ENCODE results near the gene NCKAP5. TPM values are rescaled to one million over a fixed set of nuclear protein-coding genes. Genes with fewer than 3 reads are reported as not detected.

Gene NCKAP5
- total RNA-seq, 1 experiment from 2014 or later: not detected

- CTCF ChIA-PET: interaction anchor here (0.7 to 1.5 kb wide), 3 partner anchors 10 to 17 kb away, joined by 3 to 7 read pairs (median 3); no protein-coding TSS in a partner anchor
These were observed 921.6 kb downstream of the NCKAP5 start for GRCh38 chr2:132646540-132647108.

GRCh38 chr2:132645722-132646539 is 922.3 kb downstream of the NCKAP5 start:
- Mint-ChIP-seq H3K9me3 (ENCODE audit: unreplicated experiment) (no peaks in the 10 kb centered on the region), H3K27me3 (ENCODE audit: insufficient read depth, unreplicated experiment) (no peaks in the 10 kb centered on the region), H3K36me3 (ENCODE audit: insufficient read depth, unreplicated experiment) (peaks cover 5% of the 10 kb centered on the region), H3K27ac (ENCODE audit: low read depth, unreplicated experiment) (no peak overlapping the region), H3K4me1 (ENCODE audit: insufficient read depth, unreplicated experiment) (no peaks in the 10 kb centered on the region), H3K4me3 (ENCODE audit: unreplicated experiment) (no peak overlapping the region)
- DNase-seq (ENCODE audit: unreplicated experiment): no peak
- CTCF ChIA-PET: interaction anchor here (0.6 to 1.5 kb wide), 4 partner anchors 9 to 38 kb away, joined by 3 to 7 read pairs (median 3); no protein-coding TSS in a partner anchor
- BruUV-seq (replicated peaks): no TSS peak
- TF ChIP-seq CTCF (IDR thresholded peaks at IDR 0.05; ENCODE audit: unreplicated experiment): no peak
- POLR2A ChIA-PET: no interaction called here
- intact Hi-C loops (cut with micrococcal nuclease): no loop called here

More at GRCh38 chr2:132646540-132647108, 921.6 kb downstream of the NCKAP5 start:
- H3K27ac Mint-ChIP-seq (ENCODE audit: low read depth, unreplicated experiment): no peak overlapping the region
- POLR2A ChIA-PET: no interaction called here
- DNase-seq (ENCODE audit: unreplicated experiment): no peak
- H3K9me3 Mint-ChIP-seq (ENCODE audit: unreplicated experiment): no peaks in the 10 kb centered on the region
- H3K36me3 Mint-ChIP-seq (ENCODE audit: insufficient read depth, unreplicated experiment): peaks cover 5% of the 10 kb centered on the region
- no peak for TF ChIP-seq CTCF (IDR thresholded peaks at IDR 0.05; ENCODE audit: unreplicated experiment)
- no peak overlapping the region for H3K4me3 Mint-ChIP-seq (ENCODE audit: unreplicated experiment)
- intact Hi-C loops (cut with micrococcal nuclease): no loop called here
- no peaks in the 10 kb centered on the region for H3K27me3 Mint-ChIP-seq (ENCODE audit: insufficient read depth, unreplicated experiment)
- no peaks in the 10 kb centered on the region for H3K4me1 Mint-ChIP-seq (ENCODE audit: insufficient read depth, unreplicated experiment)
- BruUV-seq (replicated peaks): no TSS peak

- no peaks in the 10 kb centered on the region for H3K27me3 Mint-ChIP-seq (ENCODE audit: insufficient read depth, unreplicated experiment)
- intact Hi-C loops (cut with micrococcal nuclease): no loop called here
- no TSS peak for BruUV-seq (replicated peaks)
- POLR2A ChIA-PET: no interaction called here
- no peaks in the 10 kb centered on the region for H3K9me3 Mint-ChIP-seq (ENCODE audit: unreplicated experiment)
- peaks cover 5% of the 10 kb centered on the region for H3K36me3 Mint-ChIP-seq (ENCODE audit: insufficient read depth, unreplicated experiment)
- H3K27ac Mint-ChIP-seq (ENCODE audit: low read depth, unreplicated experiment): no peak overlapping the region
- CTCF ChIA-PET: interaction anchor here (0.6 to 1.3 kb wide), 2 partner anchors 8 to 38 kb away, joined by 3 to 7 read pairs; no protein-coding TSS in a partner anchor
- no peak for TF ChIP-seq CTCF (IDR thresholded peaks at IDR 0.05; ENCODE audit: unreplicated experiment)
- DNase-seq (ENCODE audit: unreplicated experiment): no peak
- no peak overlapping the region for H3K4me3 Mint-ChIP-seq (ENCODE audit: unreplicated experiment)
- H3K4me1 Mint-ChIP-seq (ENCODE audit: insufficient read depth, unreplicated experiment): no peaks in the 10 kb centered on the region
These were observed 923.1 kb downstream of the NCKAP5 start for GRCh38 chr2:132645176-132645575.

GRCh38 chr2:132642415-132642814 is 925.8 kb downstream of the NCKAP5 start:
- DNase-seq (ENCODE audit: unreplicated experiment): no peak
- no TSS peak for BruUV-seq (replicated peaks)
- no peak for TF ChIP-seq CTCF (IDR thresholded peaks at IDR 0.05; ENCODE audit: unreplicated experiment)
- no peak overlapping the region for H3K4me3 Mint-ChIP-seq (ENCODE audit: unreplicated experiment)
- H3K9me3 Mint-ChIP-seq (ENCODE audit: unreplicated experiment): no peaks in the 10 kb centered on the region
- ChIA-PET POLR2A (no interaction called here), CTCF (interaction anchor here (0.6 kb wide), 2 partner anchors 74 to 325 kb away, joined by 3 read pairs; no protein-coding TSS in a partner anchor)
- H3K36me3 Mint-ChIP-seq (ENCODE audit: insufficient read depth, unreplicated experiment): peaks cover 5% of the 10 kb centered on the region
- H3K4me1 Mint-ChIP-seq (ENCODE audit: insufficient read depth, unreplicated experiment): no peaks in the 10 kb centered on the region
- H3K27me3 Mint-ChIP-seq (ENCODE audit: insufficient read depth, unreplicated experiment): no peaks in the 10 kb centered on the region
- intact Hi-C loops (cut with micrococcal nuclease): no loop called here
- no peak overlapping the region for H3K27ac Mint-ChIP-seq (ENCODE audit: low read depth, unreplicated experiment)

Data from MCF 10A (cell line).